H1 (cell line): ENCODE results near the gene CCDC88C. TPM values are rescaled to one million over a fixed set of nuclear protein-coding genes. Genes with fewer than 3 reads are reported as not detected.

ENCODE experiments used
- RAD21 ChIP-seq, 2 experiments: IDR thresholded peaks in 1 of 2; conservative IDR thresholded peaks in 1 of 2; 2 replicates each; pipeline ENCODE4 v1.6.1; 2011; ENCODE audit warnings: low read depth in 2 of 2, low read length in 2 of 2, improper control_type of control experiment in 1 of 2, inconsistent platforms in 1 of 2, mild to moderate bottlenecking in 1 of 2, moderate library complexity in 1 of 2
- RNF2 ChIP-seq: fragments of 200-900, 300-1000 bp; sonication (generic); IDR thresholded peaks from 2 replicates; pipeline ENCODE4 v1.7.1; 2016; ENCODE audit warnings: borderline replicate concordance, low read depth, mild to moderate bottlenecking, antibody characterized with exemption, low read length; ENCODE audit not compliant: poor library complexity, severe bottlenecking; ENCODE audit errors: missing control alignments
- TAF7 ChIP-seq: optimal IDR thresholded peaks from 2 replicates; pipeline ENCODE3; 2011; ENCODE audit warnings: low read depth, mild to moderate bottlenecking, inconsistent platforms, low read length, moderate library complexity, borderline replicate concordance
- TCF12 ChIP-seq: IDR thresholded peaks from 2 replicates; pipeline ENCODE4 v1.6.1; 2011; ENCODE audit warnings: low read depth, mild to moderate bottlenecking, low read length
- polyA plus RNA-seq, 7 experiments: library from polyadenylated mRNA; depleted of rRNA in 3 of 7; stranded (reverse) in 5 of 7; unstranded in 2 of 7; fragments of >200 nt in 5 of 7; fragments of 200-250 nt in 2 of 7; gene quantifications; 1 replicate in 5 of 7; 2 replicates in 1 of 7; 4 replicates in 1 of 7; pipeline versions ENCODE4 v1.2.1 to v1.2.3, GENCODE V29; 2011 to 2013; ENCODE audit warnings: missing spikeins in 2 of 7, mixed read lengths in 2 of 7
- total RNA-seq: library from RNA; stranded (reverse); fragmentation: NEBNext Ultra II Directional; extraction: Animal tissue kit (Norgen Biotek cat#: 25700); gene quantifications from 2 replicates; pipeline ENCODE4 v1.2.1, GENCODE V29; 2021

Gene CCDC88C
- total and polyA plus RNA-seq, 2 of the 8 experiments (the other 6 are each of a cell fraction or from before 2014, with no cell fraction given) = 10.3 to 57.7 TPM

GRCh38 chr14:91398707-91399106 is 18.9 kb downstream of the CCDC88C start (continued):
- TF ChIP-seq RAD21 (IDR thresholded peaks at IDR 0.05 in 1 of 2, conservative IDR thresholded peaks at IDR 0.05 in 1 of 2; ENCODE audit: low read depth in 2 of 2, low read length in 2 of 2) = no peak
- TF ChIP-seq TAF7 = no peak
- no peak for TF ChIP-seq TCF12
- no peak for TF ChIP-seq RNF2
- TF ChIP-seq, all 59 proteins: peak for 0
